GM18508 (cell line): ENCODE data around the gene NAAA.

Source experiments
- ATAC-seq: cut with Tn5 transposase; IDR thresholded peaks from one replicate; pipeline ENCODE4 v1.9.1; 2021; ENCODE audit warnings: moderate number of reproducible peaks; ENCODE audit not compliant: insufficient read depth, unreplicated experiment

Gene NAAA

DNA sequence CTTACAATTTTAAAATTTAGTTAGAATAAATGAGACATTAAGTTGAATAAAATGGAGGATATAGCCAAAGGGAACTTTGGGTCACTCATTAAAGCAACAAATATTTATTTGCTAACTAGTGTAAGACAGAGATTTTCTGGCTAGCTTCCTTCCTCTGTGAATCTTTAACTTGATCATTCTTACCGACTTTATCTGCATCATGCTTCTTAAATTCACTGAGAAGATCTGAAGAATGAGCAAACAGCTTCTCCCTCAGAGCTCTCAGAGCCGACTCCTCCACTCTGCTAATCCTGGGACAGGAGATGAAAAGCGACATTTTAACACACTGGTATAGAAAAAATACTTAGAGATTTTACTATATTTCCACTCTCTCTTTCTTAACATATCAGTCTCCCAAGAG, 73.7 kb downstream of the NAAA start:
- ATAC-seq, result no peak
